Heart right ventricle (tissue), 16 donors: Measurements from ENCODE around the gene MYOF. TPM values are rescaled to one million over a fixed set of nuclear protein-coding genes. Genes with fewer than 3 reads are reported as not detected.

Source experiments
- ATAC-seq, 8 donors: fragments of 200-7000 bp; cut with Tn5 transposase; one replicate each; pipeline ENCODE4 v1.9.1; 2020; ENCODE audit warnings: mild to moderate bottlenecking in 8 of 8, moderate library complexity in 8 of 8, moderate number of reproducible peaks in 1 of 8
- DNase-seq, 2 donors: peaks; one replicate each; pipeline ENCODE4 v3.0.0-alpha.2; 2020
- H3K27ac ChIP-seq, 10 donors: fragments of 200-600 bp; sonication (generic) in 2 of 10; one replicate each; pipeline versions ENCODE4 v1.5.0 to v1.8.0; 2020 to 2022; ENCODE audit warnings: mild to moderate bottlenecking in 3 of 10
- H3K27me3 ChIP-seq, 7 donors: fragments of 200-600 bp; one replicate each; pipeline ENCODE4 v1.8.0; 2021 to 2022; ENCODE audit warnings: mild to moderate bottlenecking in 2 of 7
- H3K36me3 ChIP-seq, 9 donors: fragments of 200-600 bp; sonication (generic) in 1 of 9; one replicate each; pipeline versions ENCODE4 v1.5.0 to v1.8.0; 2020 to 2022; ENCODE audit warnings: mild to moderate bottlenecking in 2 of 9
- H3K4me1 ChIP-seq, 9 donors: fragments of 200-600 bp; sonication (generic) in 1 of 9; one replicate each; pipeline versions ENCODE4 v1.5.0 to v1.8.0; 2020 to 2022; ENCODE audit warnings: mild to moderate bottlenecking in 4 of 9
- H3K4me3 ChIP-seq, 10 donors: fragments of 200-600 bp; sonication (generic) in 2 of 10; one replicate each; pipeline versions ENCODE4 v1.5.0 to v1.8.0; 2020 to 2022; ENCODE audit warnings: mild to moderate bottlenecking in 7 of 10, moderate library complexity in 2 of 10
- H3K9me3 ChIP-seq, 11 donors: fragments of 200-600 bp in 10 of 11; sonication (generic) in 2 of 11; one replicate each; pipeline versions ENCODE4 v1.5.0 to v1.8.0; 2013 to 2022; ENCODE audit warnings: mild to moderate bottlenecking in 2 of 11, control low read depth in 1 of 11, moderate library complexity in 1 of 11
- CTCF ChIP-seq, 9 donors: fragments of 200-600 bp; sonication (generic) in 2 of 9; IDR thresholded peaks; one replicate each; pipeline versions ENCODE4 v1.5.0 to v1.8.0; 2021 to 2022; ENCODE audit warnings: antibody characterized with exemption in 9 of 9, mild to moderate bottlenecking in 5 of 9, moderate library complexity in 1 of 9
- WGBS, 2 donors: extraction: QIAGEN DNeasy Blood & Tissue Kit; methylation state at CpG; one replicate each; pipeline ENCODE4 v1.1.7; 2013; ENCODE audit warnings: inconsistent platforms in 1 of 2; 5-methylcytosine and 5-hydroxymethylcytosine counted together
- intact Hi-C, 10 donors: fragments of 100-400 bp; cut with DNase I; formaldehyde crosslinking; loops; one replicate each; pipeline versions ENCODE4 v1.11.1 to v1.14.2; 2022
- polyA plus RNA-seq, 2 donors: library from polyadenylated mRNA; stranded (reverse); fragments of 200-250 nt; gene quantifications; one replicate each; pipeline ENCODE4 v1.2.3, GENCODE V29; 2013
- total RNA-seq, 10 donors: library from RNA; stranded (reverse); fragmentation: NEBNext Ultra II Directional in 3 of 10; extraction: Animal tissue kit (Norgen Biotek cat#: 25700) in 3 of 10; gene quantifications; one replicate each; pipeline versions ENCODE4 v1.2.1 to v1.2.4, GENCODE V29; 2021 to 2023
- donor health status: Arrhythmogenic right ventricular cardiomyopathy.
- donor health status: ischemic (EF 13 %, LVEDD 7.1; RV severe dilation, severe dysfunction).
- donor health status: healthy with polysubstance abuse.
- donor health status: DM: no; HTN: yes; CAD: no.
- donor health status: DM: no; HTN: no; CAD: no.
- donor health status: ischemic (EF 25% LVEDD 6.9; RV normal size, moderate dysfunction).
- donor health status: ischemic (EF 25% LVEDD 5.7; RV mildly dilated, moderate dysfunction).
- donor health status: healthy.
- donor health status: DM: yes; HTN: yes; CAD: no.
- donor health status: Ischemic cardiomyopathy.
- donor health status: ischemic (EF 35%, LVEDD 5.7; RV mildly dilated, moderate dysfunction).
- donor health status: nonischemic (EF 11% LVEDD 7.7; RV severe dilation, severe dysfunction).
- donor health status: DM: yes; HTN: yes; CAD: no.
- donor health status: PGD.
- donor health status: ischemic (EF 29% LVEDD 5.4; RV normal size, mild dysfunction).
- donor health status: nonischemic (EF 23%, LVEDD 6.1; RV moderate dilation, normal function).

Gene MYOF
- total and polyA plus RNA-seq, 12 donors: 14.5 to 54.6 (median 36.3) TPM

- DNase-seq (no peak), ATAC-seq (no peak)
- H3K27ac ChIP-seq: peak overlapping the region; percentile 88 to 99 (median 97)
- peaks cover 0 to 8% (median 0%) of the 10 kb centered on the region in 9 donors for H3K36me3 ChIP-seq
- no peaks in the 10 kb centered on the region for H3K9me3 ChIP-seq
- H3K27me3 ChIP-seq: no peaks in the 10 kb centered on the region
- 84 to 89% methylated on average over 6 of the region's 6 CpGs for WGBS, 2 donors
- H3K4me3 ChIP-seq: no peak overlapping the region
- intact Hi-C loops: loop anchor here in 5 of 10 donors (5.0 kb wide), 3 partner anchors 37 to 58 kb away; partner anchors contain the start of gene MYOF (in 3 of the 5)
- no peak for TF ChIP-seq CTCF (IDR thresholded peaks at IDR 0.05)
- peaks cover 20 to 77% (median 51%) of the 10 kb centered on the region in 9 donors for H3K4me1 ChIP-seq
These were observed 47.1 kb downstream of the MYOF start for GRCh38 chr10:93434991-93435491.

DNA sequence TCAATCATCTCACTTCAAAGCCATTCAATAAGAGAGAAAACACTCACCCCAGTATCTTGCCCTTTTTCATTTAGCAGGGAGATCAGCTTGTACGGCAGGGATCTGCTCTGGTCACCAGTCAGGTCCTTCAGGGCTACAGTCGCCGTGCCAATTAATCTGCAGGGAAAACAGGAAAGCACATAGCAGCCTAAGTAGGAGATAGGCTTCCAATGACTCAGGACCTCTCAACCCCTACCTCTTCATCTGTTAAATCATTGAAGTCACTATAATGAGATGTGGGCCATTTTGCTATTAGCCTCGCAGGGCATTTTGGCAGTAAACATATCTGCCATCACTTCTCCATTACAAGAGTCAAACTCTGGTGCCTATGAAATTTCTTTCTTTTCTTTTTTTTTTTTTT is 50.8 kb downstream of the MYOF start:
- no peak for TF ChIP-seq CTCF (IDR thresholded peaks at IDR 0.05)
- DNase-seq (no peak), ATAC-seq (no peak)
- H3K4me1 ChIP-seq: peaks cover 0 to 55% (median 17%) of the 10 kb centered on the region in 9 donors
- peak overlapping the region in 2 of 10 donors; percentile 29 to 33 for H3K27ac ChIP-seq
- WGBS, 2 donors: 85 to 91% methylated on average over 4 of the region's 4 CpGs
- H3K36me3 ChIP-seq: peaks cover 0 to 20% (median 0%) of the 10 kb centered on the region in 9 donors
- no peaks in the 10 kb centered on the region for H3K27me3 ChIP-seq
- no peaks in the 10 kb centered on the region for H3K9me3 ChIP-seq
- intact Hi-C loops: no loop called here
- H3K4me3 ChIP-seq: no peak overlapping the region

DNA sequence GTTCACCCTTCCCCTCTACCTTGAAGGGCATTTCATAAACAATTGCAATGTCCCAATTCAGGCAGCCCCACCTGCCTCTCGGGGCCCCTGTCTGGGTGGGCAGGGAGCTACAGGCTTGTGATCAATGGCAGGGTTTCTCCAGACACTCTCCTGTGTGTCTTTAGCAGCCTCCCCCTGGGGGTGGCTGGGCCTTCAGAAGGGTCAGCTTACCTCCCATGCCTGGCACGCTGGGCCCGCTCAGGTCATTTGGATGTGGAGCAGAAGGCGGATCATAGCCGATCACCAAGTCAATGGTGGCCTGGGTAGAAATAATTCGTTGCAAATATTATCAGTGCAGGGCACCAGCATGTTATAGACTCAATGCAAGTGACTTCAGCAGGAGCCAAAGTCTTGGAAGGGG is 56.3 kb downstream of the MYOF start:
- peaks cover 4 to 32% (median 15%) of the 10 kb centered on the region in 9 donors for H3K4me1 ChIP-seq
- ATAC-seq (no peak), DNase-seq (no peak)
- H3K27ac ChIP-seq: no peak overlapping the region
- TF ChIP-seq CTCF (IDR thresholded peaks at IDR 0.05): no peak
- no peaks in the 10 kb centered on the region for H3K27me3 ChIP-seq
- no peaks in the 10 kb centered on the region for H3K9me3 ChIP-seq
- 92 to 93% methylated on average over 6 of the region's 6 CpGs for WGBS, 2 donors
- H3K36me3 ChIP-seq: peaks cover 0 to 41% (median 0%) of the 10 kb centered on the region in 9 donors
- intact Hi-C loops: no loop called here
- H3K4me3 ChIP-seq: no peak overlapping the region

DNA sequence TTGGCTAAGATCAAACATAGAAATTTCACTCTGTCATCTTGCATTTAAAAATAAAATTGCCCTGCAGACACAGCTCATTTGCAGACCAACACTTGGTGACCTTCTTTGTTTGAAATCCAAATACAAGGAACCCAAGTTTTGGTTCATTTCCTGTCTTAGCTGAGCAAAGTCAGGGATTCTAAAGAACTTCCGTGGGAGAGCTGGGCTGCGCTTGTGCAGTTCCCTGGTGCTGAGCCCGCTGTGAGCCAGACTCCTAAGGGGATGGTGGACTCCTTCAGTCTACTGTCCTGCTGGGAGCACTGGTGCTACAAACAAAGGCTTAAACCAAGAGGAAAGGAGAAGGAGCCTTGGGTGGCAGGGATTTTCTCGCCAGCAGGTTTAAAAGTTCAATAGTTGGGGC is 60.0 kb downstream of the MYOF start:
- DNase-seq (peak in 1 of 2 donors; percentile 36), ATAC-seq (peak in 2 of 8 donors; percentile 17 to 18)
- no peak for TF ChIP-seq CTCF (IDR thresholded peaks at IDR 0.05)
- Histone ChIP-seq H3K4me3 (no peak overlapping the region), H3K9me3 (no peaks in the 10 kb centered on the region), H3K27ac (peak overlapping the region in 9 of 10 donors; percentile 2 to 92 (median 73)), H3K27me3 (no peaks in the 10 kb centered on the region), H3K4me1 (peaks cover 10 to 57% (median 50%) of the 10 kb centered on the region in 9 donors), H3K36me3 (peaks cover 0 to 28% (median 0%) of the 10 kb centered on the region in 9 donors)
- intact Hi-C loops: loop anchor here in 1 of 10 donors (5.0 kb wide), 1 partner anchor 45 kb away; no protein-coding TSS in a partner anchor
- WGBS, 2 donors: 45 to 70% methylated on average over 4 of the region's 4 CpGs
